K562 (cell line): ENCODE measurements around the gene AKNAD1. TPM values are rescaled to one million over a fixed set of nuclear protein-coding genes. Genes with fewer than 3 reads are reported as not detected.

ENCODE experiments used
- CC2D1A ChIP-seq: fragments of 450-650 bp; IDR thresholded peaks from 2 replicates; pipeline ENCODE4 v1.6.1; 2017; ENCODE audit warnings: mild to moderate bottlenecking
- ESRRA ChIP-seq: fragments of 450-650 bp; IDR thresholded peaks from 2 replicates; pipeline ENCODE4 v1.6.1; 2014; ENCODE audit warnings: low read depth, mild to moderate bottlenecking, moderate library complexity, borderline replicate concordance
- FOXO4 ChIP-seq: fragments of 450-650 bp; formaldehyde crosslinking; IDR thresholded peaks from 2 replicates; pipeline ENCODE4 v1.4.0; 2020; ENCODE audit warnings: mild to moderate bottlenecking, moderate library complexity
- HNRNPL ChIP-seq: fragments of 200-400 bp; formaldehyde crosslinking; IDR thresholded peaks from 2 replicates; pipeline ENCODE4 v1.6.1; 2017; ENCODE audit warnings: low read depth, mild to moderate bottlenecking, low read length
- IRF2 ChIP-seq: sonication (generic); formaldehyde crosslinking; IDR thresholded peaks from 2 replicates; pipeline ENCODE4 v1.8.1; 2022; ENCODE audit warnings: mild to moderate bottlenecking, missing genetic modification reagents
- OTX1 ChIP-seq: fragments of 450-650 bp; formaldehyde crosslinking; IDR thresholded peaks from 2 replicates; pipeline ENCODE4 v1.4.0; 2022; ENCODE audit warnings: mild to moderate bottlenecking
- PURB ChIP-seq: sonication (generic); formaldehyde crosslinking; IDR thresholded peaks from 2 replicates; pipeline ENCODE4 v1.9.0; 2021; ENCODE audit warnings: low read depth, mild to moderate bottlenecking, missing genetic modification reagents
- RNF219 ChIP-seq: fragments of 250-450 bp; sonication (Bioruptor Pico); IDR thresholded peaks from 2 replicates; pipeline ENCODE4 v1.5.0; 2022; ENCODE audit warnings: mild to moderate bottlenecking
- SAFB ChIP-seq: fragments of 200-400 bp; formaldehyde crosslinking; IDR thresholded peaks from 2 replicates; pipeline ENCODE4 v1.6.1; 2017; ENCODE audit warnings: low read depth, low read length, borderline replicate concordance
- SMARCA5 ChIP-seq: fragments of 450-650 bp; IDR thresholded peaks from 2 replicates; pipeline ENCODE4 v1.6.1; 2016
- TSHZ1 ChIP-seq: fragments of 250-450 bp; sonication (Bioruptor Pico); IDR thresholded peaks from 2 replicates; pipeline ENCODE4 v1.4.0; 2020; ENCODE audit warnings: mild to moderate bottlenecking, moderate library complexity
- ZBTB26 ChIP-seq: fragments of 450-650 bp; formaldehyde crosslinking; IDR thresholded peaks from 2 replicates; pipeline ENCODE4 v1.4.0; 2022; ENCODE audit warnings: missing genetic modification characterization
- ZBTB49 ChIP-seq: sonication (generic); formaldehyde crosslinking; IDR thresholded peaks from 2 replicates; pipeline ENCODE4 v1.8.0; 2022; ENCODE audit warnings: missing genetic modification reagents, mild to moderate bottlenecking, borderline replicate concordance
- ZC3H4 ChIP-seq: sonication (generic); formaldehyde crosslinking; IDR thresholded peaks from 2 replicates; pipeline ENCODE4 v1.9.0; 2021; ENCODE audit warnings: missing genetic modification reagents, borderline replicate concordance
- ZFP1 ChIP-seq: fragments of 450-650 bp; formaldehyde crosslinking; IDR thresholded peaks from 2 replicates; pipeline ENCODE4 v1.4.0; 2020; ENCODE audit warnings: mild to moderate bottlenecking, mixed read lengths
- ZNF24 ChIP-seq: fragments of 450-650 bp; IDR thresholded peaks from 2 replicates; pipeline ENCODE4 v1.6.1; 2016
- ZNF253 ChIP-seq: fragments of 250-450 bp; sonication (Bioruptor Pico); conservative IDR thresholded peaks from 2 replicates; pipeline ENCODE4 v1.6.1; 2021; ENCODE audit warnings: mild to moderate bottlenecking
- ZNF76 ChIP-seq: fragments of 250-450 bp; sonication (Bioruptor Pico); IDR thresholded peaks from 2 replicates; pipeline ENCODE4 v1.4.0; 2020; ENCODE audit warnings: mild to moderate bottlenecking, moderate library complexity, borderline replicate concordance
- polyA plus RNA-seq, 8 experiments: library from polyadenylated mRNA; depleted of rRNA in 4 of 8; stranded (reverse) in 5 of 8; unstranded in 3 of 8; fragments of >200 nt; fragmentation: Nextera tagmentation in 2 of 8; fragmentation: Illumina TruSeq in 1 of 8; extraction: Ambion mirVana in 2 of 8; extraction: Trizol in 1 of 8; gene quantifications; 2 replicates each; pipeline versions ENCODE4 v1.2.1 to v1.2.3, GENCODE V29; 2011 to 2014; ENCODE audit warnings: inconsistent platforms in 1 of 8, missing spikeins in 1 of 8
- total RNA-seq, 7 experiments: library from RNA; depleted of rRNA in 6 of 7; stranded (reverse); fragments of >200 nt in 6 of 7; fragmentation: Illumina TruSeq in 2 of 7; extraction: Trizol in 2 of 7; gene quantifications; 2 replicates each; pipeline versions ENCODE4 v1.2.1 to v1.2.3, GENCODE V29; 2011 to 2021; ENCODE audit warnings: low replicate concordance in 1 of 7

The AKNAD1 gene
- total and polyA plus RNA-seq, 9 of the 15 experiments (the other 6 are each of a cell fraction or from before 2014, with no cell fraction given), result 0.13 to 0.30 TPM; not detected in 7

- no peak for TF ChIP-seq OTX1
- TF ChIP-seq RNF219 (CRISPR knock-in tag), result no peak
- no peak for TF ChIP-seq SMARCA5
- no peak for TF ChIP-seq ZBTB26 (CRISPR knock-in tag)
- no peak for TF ChIP-seq ESRRA
- no peak for TF ChIP-seq HNRNPL
- TF ChIP-seq ZNF253 (CRISPR knock-in tag), result no peak
- TF ChIP-seq FOXO4 (CRISPR knock-in tag), result no peak
- TF ChIP-seq ZC3H4 (CRISPR knock-in tag), result no peak
- no peak for TF ChIP-seq ZFP1 (CRISPR knock-in tag)
- TF ChIP-seq CC2D1A, result no peak
- no peak for TF ChIP-seq ZBTB49 (CRISPR knock-in tag)
- TF ChIP-seq PURB, result no peak
- no peak for TF ChIP-seq SAFB
- no peak for TF ChIP-seq IRF2 (CRISPR knock-in tag)
- TF ChIP-seq ZNF24, result peak; percentile 94
- TF ChIP-seq ZNF76 (CRISPR knock-in tag), result no peak
- no peak for TF ChIP-seq TSHZ1 (CRISPR knock-in tag)
Measured at GRCh38 chr1:108780937-108781574, 75.8 kb downstream of the AKNAD1 start (continued).
